ENCODE data around the gene TMEM190. TPM values are rescaled to one million over a fixed set of nuclear protein-coding genes. Genes with fewer than 3 reads are reported as not detected.

The TMEM190 gene
- polyA plus RNA-seq, 1 experiment = 1.3 TPM

- ChIA-PET CTCF (interaction anchor here (1.7 kb wide), 1 partner anchor 9 kb away, joined by 3 read pairs; no protein-coding TSS in a partner anchor), POLR2A (no interaction called here)
- no peak for DNase-seq (ENCODE audit: low read depth)
- no peaks in the 10 kb centered on the region for H3K36me3 ChIP-seq (ENCODE audit: control insufficient read depth, insufficient read depth, low read length)
- H3K27me3 ChIP-seq (ENCODE audit: control insufficient read depth, insufficient read depth, low read length) = peaks cover 14% of the 10 kb centered on the region
- no peak overlapping the region for H3K4me3 ChIP-seq (ENCODE audit: low read depth, low read length)
- TF ChIP-seq CTCF (IDR thresholded peaks at IDR 0.05; ENCODE audit: insufficient read depth, low read depth, low read length) = no peak
Measured at GRCh38 chr19:55358943-55359908, 17.4 kb upstream of the TMEM190 start.

GRCh38 chr19:55360902-55361301, 15.7 kb upstream of the TMEM190 start:
- Histone ChIP-seq H3K4me3 (ENCODE audit: low read depth, low read length) (no peak overlapping the region), H3K36me3 (ENCODE audit: control insufficient read depth, insufficient read depth, low read length) (no peaks in the 10 kb centered on the region; the same call in 1 of the 2 replicates), H3K27me3 (ENCODE audit: control insufficient read depth, insufficient read depth, low read length) (peaks cover 5% of the 10 kb centered on the region)
- POLR2A ChIA-PET = no interaction called here
- DNase-seq (ENCODE audit: low read depth) = no peak
- CTCF ChIA-PET = interaction anchor here (1.7 kb wide), 1 partner anchor 11 kb away, joined by 3 read pairs; no protein-coding TSS in a partner anchor
- no peak for TF ChIP-seq CTCF (IDR thresholded peaks at IDR 0.05; ENCODE audit: insufficient read depth, low read depth, low read length)

GRCh38 chr19:55362174-55362989, 14.2 kb upstream of the TMEM190 start:
- Histone ChIP-seq H3K36me3 (ENCODE audit: control insufficient read depth, insufficient read depth, low read length) (no peaks in the 10 kb centered on the region; the same call in 1 of the 2 replicates), H3K4me3 (ENCODE audit: low read depth, low read length) (no peak overlapping the region), H3K27me3 (ENCODE audit: control insufficient read depth, insufficient read depth, low read length) (no peaks in the 10 kb centered on the region)
- ChIA-PET POLR2A (interaction anchor here (0.6 kb wide), 1 partner anchor 43 kb away, joined by 6 read pairs; no protein-coding TSS in a partner anchor), CTCF (no interaction called here)
- no peak for TF ChIP-seq CTCF (IDR thresholded peaks at IDR 0.05; ENCODE audit: insufficient read depth, low read depth, low read length)
- no peak for DNase-seq (ENCODE audit: low read depth)

GRCh38 chr19:55362990-55363716, 13.5 kb upstream of the TMEM190 start, which contains the start of gene GARIN5B:
GARIN5B (minus strand) TSS chr19:55363260; CDS start chr19:55363066, 194 bp downstream.
- POLR2A ChIA-PET = interaction anchor here (0.6 kb wide), 1 partner anchor 42 kb away, joined by 6 read pairs; no protein-coding TSS in a partner anchor
- H3K4me3 ChIP-seq (ENCODE audit: low read depth, low read length) = no peak within 1 kb of the TSS
- DNase-seq (ENCODE audit: low read depth) = no peak
- CTCF ChIA-PET = interaction anchor here (0.7 kb wide), 1 partner anchor 71 kb away, joined by 3 read pairs; no protein-coding TSS in a partner anchor
- no peak for TF ChIP-seq CTCF (IDR thresholded peaks at IDR 0.05; ENCODE audit: insufficient read depth, low read depth, low read length)
- H3K36me3 ChIP-seq (ENCODE audit: control insufficient read depth, insufficient read depth, low read length) = no peaks in the 10 kb centered on the region; the same call in 1 of the 2 replicates
- H3K27me3 ChIP-seq (ENCODE audit: control insufficient read depth, insufficient read depth, low read length) = no peaks in the 10 kb centered on the region
